ENCODE measurements around the gene CDC26.

The CDC26 gene

DNA sequence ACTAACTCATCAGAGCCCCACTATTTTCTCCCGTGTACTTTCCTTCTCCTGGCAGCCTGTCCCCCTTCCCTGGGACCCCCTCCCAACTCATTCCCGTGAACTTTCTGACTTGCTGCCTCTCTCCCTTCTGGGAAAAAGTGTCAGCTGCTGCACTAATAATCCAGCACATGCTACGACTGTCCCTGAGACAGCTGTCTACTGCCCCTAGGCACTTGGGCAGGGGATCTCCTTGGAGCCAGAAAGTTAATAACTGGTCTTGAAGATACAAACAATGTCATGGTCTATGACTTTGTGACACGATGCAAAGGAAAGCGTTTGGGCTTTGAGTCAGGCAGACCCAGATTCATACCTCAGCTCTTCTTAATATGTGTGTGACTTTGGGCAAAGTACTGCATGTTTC, 37.9 kb upstream of the CDC26 start:
- H3K27ac ChIP-seq: no peak overlapping the region
- TF ChIP-seq CTCF (IDR thresholded peaks at IDR 0.05) (no peak), ZFX (IDR thresholded peaks at IDR 0.05; ENCODE audit: borderline replicate concordance) (no peak)

- H3K27ac ChIP-seq: no peak overlapping the region
- no peak for TF ChIP-seq ZFX (IDR thresholded peaks at IDR 0.05; ENCODE audit: borderline replicate concordance)
- TF ChIP-seq CTCF (IDR thresholded peaks at IDR 0.05): no peak
These were observed 36.6 kb upstream of the CDC26 start for GRCh38 chr9:113311961-113312360.

GRCh38 chr9:113310538-113310937, 35.2 kb upstream of the CDC26 start:
- no peak overlapping the region for H3K27ac ChIP-seq
- TF ChIP-seq CTCF (IDR thresholded peaks at IDR 0.05): no peak
- no peak for TF ChIP-seq ZFX (IDR thresholded peaks at IDR 0.05; ENCODE audit: borderline replicate concordance)

GRCh38 chr9:113309204-113309813, 33.9 kb upstream of the CDC26 start:
- no peak overlapping the region for H3K27ac ChIP-seq
- no peak for TF ChIP-seq ZFX (IDR thresholded peaks at IDR 0.05; ENCODE audit: borderline replicate concordance)
- peak; percentile 85 for TF ChIP-seq CTCF (IDR thresholded peaks at IDR 0.05)

DNA sequence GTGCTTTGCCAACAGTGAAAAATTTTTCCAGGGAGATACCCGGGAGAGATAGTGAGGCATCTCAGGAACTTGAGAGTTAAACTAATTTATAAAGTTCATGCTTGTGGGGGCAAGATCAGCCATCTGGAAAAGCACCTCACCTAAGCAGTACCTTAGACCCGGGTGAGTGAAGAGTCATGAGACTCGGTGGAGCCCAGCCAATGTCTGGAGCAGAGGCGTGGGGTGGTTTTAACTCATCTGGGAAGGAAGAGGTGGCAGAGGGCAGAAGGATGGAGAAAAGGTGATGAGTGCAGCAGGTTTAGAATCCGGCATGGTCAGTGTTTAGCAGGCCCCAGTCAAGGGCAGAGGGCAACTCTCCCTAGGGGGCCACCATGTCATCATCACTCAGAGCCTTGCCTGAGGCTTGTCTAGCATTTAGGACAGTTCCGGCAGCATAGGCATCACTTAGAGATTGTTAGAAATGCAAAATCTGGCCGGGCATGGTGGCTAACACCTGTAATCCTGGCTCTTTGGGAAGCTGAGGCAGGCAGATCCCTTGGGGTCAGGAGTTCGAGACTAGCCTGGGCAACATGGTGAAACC, 32.1 kb upstream of the CDC26 start:
- H3K27ac ChIP-seq: no peak overlapping the region
- no peak for TF ChIP-seq ZFX (IDR thresholded peaks at IDR 0.05; ENCODE audit: borderline replicate concordance)
- no peak for TF ChIP-seq CTCF (IDR thresholded peaks at IDR 0.05)

DNA sequence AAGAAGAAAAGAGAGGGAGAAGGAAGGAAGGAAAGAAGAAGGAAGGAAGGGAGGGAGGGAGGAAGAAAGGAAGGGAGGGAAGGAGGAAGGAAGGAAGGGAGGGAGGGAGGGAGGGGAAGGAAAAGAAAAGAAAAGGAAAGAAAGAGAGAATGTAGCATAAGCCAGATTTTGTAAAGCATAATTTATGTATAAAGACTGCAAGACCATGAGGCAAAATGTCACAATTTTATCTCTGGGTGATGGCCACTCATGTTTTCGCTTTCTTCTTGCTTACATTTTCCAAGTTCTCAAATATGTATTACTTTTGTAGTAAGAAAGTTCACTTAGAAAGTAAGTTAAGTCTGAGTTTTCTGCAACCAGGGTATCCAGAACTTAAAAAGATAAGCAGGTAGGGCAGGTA, 31.2 kb upstream of the CDC26 start:
- no peak overlapping the region for H3K27ac ChIP-seq
- TF ChIP-seq CTCF (IDR thresholded peaks at IDR 0.05) (no peak), ZFX (IDR thresholded peaks at IDR 0.05; ENCODE audit: borderline replicate concordance) (no peak)

- no peak within 1 kb of the TSS for H3K27ac ChIP-seq
- TF ChIP-seq ZFX (IDR thresholded peaks at IDR 0.05; ENCODE audit: borderline replicate concordance): no peak
- TF ChIP-seq CTCF (IDR thresholded peaks at IDR 0.05): no peak
These were observed 27.5 kb upstream of the CDC26 start, which contains the start of gene RNF183 for GRCh38 chr9:113302792-113303418. TSS of gene RNF183 (minus strand) at chr9:113303376. CDS start at chr9:113298184, 5,192 bp downstream.

All from 22Rv1 (cell line).